ENCODE data around the gene AQP3. TPM values are rescaled to one million over a fixed set of nuclear protein-coding genes. Genes with fewer than 3 reads are reported as not detected.

The AQP3 gene
- total and polyA plus RNA-seq, 2 of the 13 experiments (the other 11 are each of a cell fraction or from before 2014, with no cell fraction given) = 1.4 to 5.5 TPM

DNA sequence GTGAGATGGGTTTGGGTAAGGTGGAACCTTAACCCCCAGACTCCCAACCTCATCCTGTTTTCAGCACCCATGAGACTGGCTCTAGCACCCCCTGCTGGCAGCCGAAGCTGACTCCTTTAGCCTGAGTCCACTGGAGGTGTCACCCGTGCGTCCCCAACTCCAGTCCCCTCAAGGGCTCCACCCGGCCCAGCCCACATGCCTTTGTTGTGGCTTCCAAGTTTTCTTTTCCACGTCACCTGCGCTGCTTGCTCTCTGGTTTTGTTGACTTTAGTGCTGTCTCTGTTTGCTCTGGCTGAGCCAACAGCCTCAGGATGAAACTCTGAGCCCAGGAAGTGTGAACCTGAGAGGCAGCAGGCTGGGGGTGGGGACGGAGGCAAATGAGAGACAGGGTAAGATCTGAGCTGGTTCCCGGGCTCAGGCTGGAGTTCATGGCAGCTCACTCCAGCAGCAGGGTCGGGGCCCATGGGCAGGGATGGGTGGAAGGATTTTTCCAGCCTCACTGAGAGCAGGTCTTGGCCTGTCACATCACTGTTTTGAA, 31.8 kb downstream of the AQP3 start (continued):
- TF ChIP-seq CSRNP2 (CRISPR knock-in tag; conservative IDR thresholded peaks at IDR 0.05; ENCODE audit: low read depth) = no peak
- peak; percentile 70; the same call in 1 of the 2 replicates for TF ChIP-seq ZBTB34 (CRISPR knock-in tag; IDR thresholded peaks at IDR 0.05)
- no peak for TF ChIP-seq ZNF569 (CRISPR knock-in tag; IDR thresholded peaks at IDR 0.05; ENCODE audit: borderline replicate concordance)
- TF ChIP-seq ZC3H4 (CRISPR knock-in tag; IDR thresholded peaks at IDR 0.05; ENCODE audit: borderline replicate concordance) = no peak
- peak; percentile 55 for TF ChIP-seq SMC3 (IDR thresholded peaks at IDR 0.05; ENCODE audit: low read length)
- no peak for TF ChIP-seq KAT2B (IDR thresholded peaks at IDR 0.05; ENCODE audit: borderline replicate concordance, low read depth, low read length)
- TF ChIP-seq SMAD1 (CRISPR knock-in tag; IDR thresholded peaks at IDR 0.05; ENCODE audit: borderline replicate concordance, low read depth) = peak; percentile 53; the same call in 1 of the 2 replicates
- no peak for TF ChIP-seq SNAI1 (CRISPR knock-in tag; IDR thresholded peaks at IDR 0.05; ENCODE audit: borderline replicate concordance)
- TF ChIP-seq POLR2G (IDR thresholded peaks at IDR 0.05; ENCODE audit: low read depth, low read length) = no peak
- peak; percentile 84 for TF ChIP-seq KLF6 (CRISPR knock-in tag; IDR thresholded peaks at IDR 0.05)
- no peak for TF ChIP-seq NFE2 (CRISPR knock-in tag; IDR thresholded peaks at IDR 0.05)
- no peak for TF ChIP-seq RELA (CRISPR knock-in tag; IDR thresholded peaks at IDR 0.05)
- TF ChIP-seq ZNF850 (CRISPR knock-in tag; conservative IDR thresholded peaks at IDR 0.05) = no peak
- peak; percentile 84 to 98; a peak in 3 of 4 replicates for TF ChIP-seq EP300 (IDR thresholded peaks at IDR 0.05; ENCODE audit: low read depth in 2 of 2, low read length in 2 of 2)
- TF ChIP-seq EP300 (CRISPR knock-in tag; IDR thresholded peaks at IDR 0.05; ENCODE audit: borderline replicate concordance) = peak; percentile 98
- TF ChIP-seq MATR3 (CRISPR knock-in tag; IDR thresholded peaks at IDR 0.05) = no peak
- 0 out of 2 replicates have a peak, but pooled peaks have one; percentile 29 for TF ChIP-seq ZNF576 (CRISPR knock-in tag; IDR thresholded peaks at IDR 0.05)
- TF ChIP-seq ZNF282 (IDR thresholded peaks at IDR 0.05; ENCODE audit: partially characterized antibody) = no peak
- TF ChIP-seq ATF1 (CRISPR knock-in tag; IDR thresholded peaks at IDR 0.05) = peak; percentile 76
- TF ChIP-seq JARID2 (CRISPR knock-in tag; IDR thresholded peaks at IDR 0.05; ENCODE audit: insufficient replicate concordance) = no peak
- no peak for TF ChIP-seq LCORL (IDR thresholded peaks at IDR 0.05)
- TF ChIP-seq LCORL (CRISPR knock-in tag; IDR thresholded peaks at IDR 0.05) = peak; percentile 96
- TF ChIP-seq TCF12 (IDR thresholded peaks at IDR 0.05) = no peak
- TF ChIP-seq TCF12 (CRISPR knock-in tag; IDR thresholded peaks at IDR 0.05) = peak; percentile 95
- peak; percentile 94 for TF ChIP-seq ZSCAN25 (CRISPR knock-in tag; IDR thresholded peaks at IDR 0.05)
- TF ChIP-seq TERF1 (CRISPR knock-in tag; IDR thresholded peaks at IDR 0.05) = no peak
- TF ChIP-seq HDAC6 (IDR thresholded peaks at IDR 0.05; ENCODE audit: low read depth, low read length) = no peak
- TF ChIP-seq PAX8 (CRISPR knock-in tag; IDR thresholded peaks at IDR 0.05; ENCODE audit: borderline replicate concordance) = no peak
- peak; percentile 99 for TF ChIP-seq TCF7 (IDR thresholded peaks at IDR 0.05; ENCODE audit: low read depth)
- peak; percentile 97 for TF ChIP-seq ZNF768 (CRISPR knock-in tag; IDR thresholded peaks at IDR 0.05)

All from HepG2 (cell line).